ENCODE results near the gene YWHAQ.
A peak's percentile ranks its signal among the peaks of the same experiment; 100 is the strongest.

The YWHAQ gene

DNA sequence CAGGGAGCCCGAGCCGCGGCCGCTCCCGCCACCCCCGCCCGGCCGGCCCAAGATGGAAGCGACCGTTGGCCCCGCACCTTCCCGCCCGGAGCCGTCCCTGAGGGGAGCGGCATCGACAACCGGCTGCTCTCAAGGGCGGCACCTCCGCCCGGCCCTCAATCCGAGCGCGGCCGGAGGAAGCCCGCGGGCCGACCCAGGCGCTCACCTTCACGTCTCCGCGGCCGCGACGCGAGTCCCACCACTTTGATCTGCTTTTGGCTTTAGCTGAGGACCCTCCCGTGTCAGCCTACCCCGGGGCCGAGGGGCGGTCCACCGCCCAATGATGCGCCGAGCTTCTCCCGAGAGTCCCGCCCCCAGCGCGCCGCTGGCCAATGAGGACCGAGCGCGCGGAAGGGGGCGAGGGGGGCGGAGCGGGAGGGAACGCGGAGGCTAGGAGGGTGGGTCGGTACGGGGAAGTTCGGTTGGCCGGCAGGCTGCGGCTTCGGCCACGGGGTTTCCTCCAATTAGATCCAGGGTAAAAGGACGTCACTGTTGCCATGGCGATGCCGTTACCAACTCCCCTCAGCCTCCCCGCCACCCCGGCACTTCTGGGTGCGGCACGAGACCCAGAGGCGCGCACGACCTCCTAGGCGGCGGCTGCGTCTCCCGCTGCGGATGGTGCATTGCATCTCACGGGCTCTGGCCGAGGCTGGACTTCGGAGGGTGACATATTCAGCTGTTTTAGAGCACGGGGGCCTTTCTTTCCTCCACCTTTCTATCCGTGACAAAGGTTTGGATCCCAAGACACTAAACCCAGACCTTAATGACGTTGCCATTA is at the start of gene YWHAQ:
YWHAQ (minus strand) TSS at position 262 of the 817 bp plus-strand sequence. CDS start 545 bp downstream, outside the sequence.
- FAIRE-seq (no peak), DNase-seq (ENCODE audit: insufficient read length, low spot score) (peak; percentile 97)
- TF ChIP-seq, protein P1, sequence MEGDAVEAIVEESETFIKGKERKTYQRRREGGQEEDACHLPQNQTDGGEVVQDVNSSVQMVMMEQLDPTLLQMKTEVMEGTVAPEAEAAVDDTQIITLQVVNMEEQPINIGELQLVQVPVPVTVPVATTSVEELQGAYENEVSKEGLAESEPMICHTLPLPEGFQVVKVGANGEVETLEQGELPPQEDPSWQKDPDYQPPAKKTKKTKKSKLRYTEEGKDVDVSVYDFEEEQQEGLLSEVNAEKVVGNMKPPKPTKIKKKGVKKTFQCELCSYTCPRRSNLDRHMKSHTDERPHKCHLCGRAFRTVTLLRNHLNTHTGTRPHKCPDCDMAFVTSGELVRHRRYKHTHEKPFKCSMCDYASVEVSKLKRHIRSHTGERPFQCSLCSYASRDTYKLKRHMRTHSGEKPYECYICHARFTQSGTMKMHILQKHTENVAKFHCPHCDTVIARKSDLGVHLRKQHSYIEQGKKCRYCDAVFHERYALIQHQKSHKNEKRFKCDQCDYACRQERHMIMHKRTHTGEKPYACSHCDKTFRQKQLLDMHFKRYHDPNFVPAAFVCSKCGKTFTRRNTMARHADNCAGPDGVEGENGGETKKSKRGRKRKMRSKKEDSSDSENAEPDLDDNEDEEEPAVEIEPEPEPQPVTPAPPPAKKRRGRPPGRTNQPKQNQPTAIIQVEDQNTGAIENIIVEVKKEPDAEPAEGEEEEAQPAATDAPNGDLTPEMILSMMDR (IDR thresholded peaks at IDR 0.05; ENCODE audit: insufficient read depth, missing control alignments), result no peak

DNA sequence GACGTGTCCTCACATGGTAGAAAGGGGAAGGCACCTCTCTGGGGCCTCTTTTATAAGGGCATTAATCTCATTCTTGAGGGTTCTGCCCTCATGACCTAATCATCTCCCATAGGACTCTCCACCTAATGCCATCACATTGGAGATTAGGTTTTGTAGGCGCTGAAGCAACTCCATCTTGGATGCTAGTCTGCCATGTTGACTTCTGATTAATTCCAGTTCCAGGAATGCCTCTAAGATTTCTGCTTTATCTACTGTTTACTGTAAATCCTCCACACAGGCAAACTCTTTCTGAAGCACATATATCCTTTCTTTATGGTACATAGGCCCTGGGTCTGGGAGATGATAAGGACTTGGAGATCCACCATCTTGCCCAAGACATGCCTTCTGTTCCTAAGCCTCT is 49.3 kb upstream of the YWHAQ start:
- FAIRE-seq, result no peak
- DNase-seq (ENCODE audit: insufficient read length, low spot score), result no peak
- TF ChIP-seq, protein P1 (IDR thresholded peaks at IDR 0.05; ENCODE audit: insufficient read depth, missing control alignments), result no peak

DNA sequence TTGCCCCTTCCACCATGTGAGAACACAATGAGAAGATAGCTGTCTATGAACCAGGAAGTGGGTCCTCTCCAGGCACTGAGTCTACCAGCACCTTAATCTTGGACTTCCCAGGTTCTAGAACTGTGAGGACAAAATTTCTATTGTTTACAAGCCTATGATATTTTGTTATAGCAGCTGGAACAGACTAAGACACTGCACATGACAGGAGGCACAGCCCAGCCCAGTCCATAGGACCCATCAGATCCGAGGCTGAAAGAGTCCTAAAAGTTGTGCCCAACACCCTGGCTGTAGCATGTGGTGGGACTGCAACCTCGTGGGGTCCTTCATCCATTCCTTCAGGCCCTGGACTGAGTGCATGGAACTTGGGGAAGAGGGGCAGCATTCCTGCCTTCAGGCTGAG is 48.4 kb upstream of the YWHAQ start:
- FAIRE-seq (no peak), DNase-seq (ENCODE audit: insufficient read length, low spot score) (no peak)
- TF ChIP-seq, protein P1 (IDR thresholded peaks at IDR 0.05; ENCODE audit: insufficient read depth, missing control alignments), result no peak

DNA sequence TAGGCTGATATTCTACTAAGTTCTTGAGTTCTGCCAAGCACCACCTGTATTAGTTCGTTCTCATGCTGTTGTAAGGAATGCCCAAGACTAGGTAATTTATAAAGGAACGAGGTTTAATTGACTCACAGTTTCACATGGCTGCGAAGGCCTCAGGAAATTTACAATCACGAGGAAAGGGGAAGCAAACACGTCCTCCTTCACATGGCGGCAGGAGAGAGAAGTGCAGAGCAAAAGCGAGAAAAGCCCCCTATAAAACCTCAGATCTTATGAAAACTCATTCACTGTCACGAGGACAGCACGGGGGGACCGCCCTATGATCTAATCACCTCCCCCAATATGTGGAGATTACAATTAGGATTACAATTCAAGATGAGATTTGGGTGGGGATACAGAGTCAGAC is 47.7 kb upstream of the YWHAQ start:
- DNase-seq (ENCODE audit: insufficient read length, low spot score) (no peak), FAIRE-seq (no peak)
- TF ChIP-seq, protein P1 (IDR thresholded peaks at IDR 0.05; ENCODE audit: insufficient read depth, missing control alignments), result no peak

DNA sequence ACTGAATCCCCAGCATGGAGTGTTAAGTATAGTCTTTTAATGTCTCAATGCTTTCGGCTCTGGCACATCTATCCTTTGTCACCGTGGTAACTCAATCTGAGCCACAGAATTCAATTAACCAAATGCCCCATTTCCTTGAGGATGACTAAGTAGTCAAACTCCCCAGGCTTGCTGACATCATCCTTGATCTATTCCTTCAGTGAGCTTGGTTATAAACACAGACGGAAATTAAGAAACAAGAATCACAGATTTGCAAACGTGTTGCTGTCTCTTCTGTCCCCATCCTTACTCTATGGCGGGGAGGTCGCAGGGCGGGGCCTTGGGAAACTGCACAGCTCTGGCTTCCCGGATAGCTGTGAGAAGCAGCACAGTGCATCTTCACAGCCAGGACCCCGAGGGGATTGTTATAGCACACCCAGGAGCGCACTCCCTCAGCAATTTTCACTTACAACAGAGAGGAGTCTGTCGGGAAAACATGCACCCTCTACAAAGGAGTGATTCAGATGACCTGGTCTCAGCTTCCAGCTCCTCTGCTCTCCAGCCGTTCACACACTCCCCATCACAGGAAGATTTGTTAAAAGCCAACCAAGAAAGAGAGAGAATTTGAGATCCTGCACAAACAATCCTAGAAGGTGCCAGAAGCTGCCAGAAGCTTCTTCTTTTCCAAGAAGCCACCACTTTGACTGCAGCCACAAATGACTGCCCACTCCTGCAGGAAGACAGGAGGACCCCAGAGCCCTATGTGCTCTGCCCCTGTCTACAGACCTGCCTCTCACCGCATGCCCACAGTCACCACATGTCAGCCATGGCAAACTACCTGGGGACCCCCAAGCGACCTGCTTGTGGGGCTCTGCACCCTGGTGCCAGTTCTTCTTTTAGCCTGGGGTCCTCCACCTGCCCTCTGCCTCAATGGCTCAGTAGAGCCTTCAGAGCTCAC is 44.9 kb upstream of the YWHAQ start:
- TF ChIP-seq, protein P1 (IDR thresholded peaks at IDR 0.05; ENCODE audit: insufficient read depth, missing control alignments), result no peak
- DNase-seq (ENCODE audit: insufficient read length, low spot score), result no peak
- no peak for FAIRE-seq

DNA sequence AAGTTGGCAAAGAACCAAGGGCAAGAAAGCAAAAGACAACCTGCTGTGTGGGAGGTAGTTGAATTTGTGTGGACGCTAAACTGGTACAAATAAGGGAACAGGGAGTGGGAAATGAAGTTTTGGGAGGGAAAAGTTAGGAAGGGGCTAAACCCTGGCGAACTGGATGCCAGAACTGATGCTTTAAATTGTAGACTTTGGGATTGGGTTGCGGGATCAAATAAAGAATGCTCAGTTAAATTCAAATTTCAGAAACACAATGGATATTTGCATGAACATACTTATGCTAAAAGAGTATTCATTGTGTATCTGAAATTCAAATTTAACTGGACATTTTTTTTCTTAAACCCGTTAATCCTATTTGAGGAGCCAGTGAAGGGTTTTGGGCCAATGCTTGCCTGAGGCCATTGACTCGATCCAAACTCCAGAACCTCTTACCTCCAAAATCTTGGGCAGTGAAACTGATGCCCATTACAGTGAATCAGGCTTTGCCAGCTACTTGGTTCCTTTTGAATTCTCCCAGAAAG is 44.2 kb upstream of the YWHAQ start:
- TF ChIP-seq, protein P1 (IDR thresholded peaks at IDR 0.05; ENCODE audit: insufficient read depth, missing control alignments), result no peak
- FAIRE-seq (no peak), DNase-seq (ENCODE audit: insufficient read length, low spot score) (no peak)
